ENCODE results near the gene SLAMF9.
A peak's percentile ranks its signal among the peaks of the same experiment; 100 is the strongest.

The SLAMF9 gene

DNA sequence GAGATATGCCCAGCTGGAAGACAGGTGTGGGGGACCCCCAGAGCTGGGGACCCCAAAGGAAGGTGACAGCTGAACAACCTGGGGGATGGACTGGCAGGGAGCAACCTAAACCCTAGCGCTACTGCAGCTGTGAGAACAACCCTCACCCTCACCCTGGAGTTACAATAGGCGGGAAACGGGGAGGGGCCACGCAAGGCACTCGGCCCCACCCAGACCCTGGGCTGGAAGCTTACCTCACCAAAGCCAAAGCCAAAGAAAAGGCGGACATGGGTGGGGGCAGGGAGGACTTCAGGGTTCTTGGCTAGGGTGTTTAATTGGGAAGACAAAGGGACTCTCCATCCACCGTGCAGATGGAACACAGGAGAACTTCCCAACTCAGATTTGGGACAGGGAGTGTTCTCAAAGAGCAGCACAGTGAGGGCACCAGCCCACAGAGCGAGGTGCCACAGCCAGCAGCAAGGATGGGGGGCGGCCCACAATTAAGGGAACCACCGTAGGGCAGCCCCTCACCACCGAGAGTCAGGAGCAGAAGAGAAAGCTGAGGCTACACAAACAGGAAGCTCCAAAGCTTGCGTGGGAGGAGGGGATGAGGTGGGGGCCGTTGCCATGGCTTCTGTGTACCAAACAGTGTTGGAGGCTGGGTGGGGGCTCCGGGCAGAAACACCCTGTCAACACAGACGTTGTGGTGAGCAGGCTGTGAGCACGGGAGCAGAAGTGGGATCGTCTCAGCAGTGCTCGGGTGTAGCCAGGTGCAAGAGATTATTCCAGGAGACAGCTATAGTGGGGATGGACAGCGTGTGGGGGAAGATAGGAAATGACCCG lies 30.6 kb downstream of the SLAMF9 start:
- Histone ChIP-seq H3K4me3 (replicated peaks; ENCODE audit: low read depth, low read length) (peak overlapping the region; percentile 85), H3K36me3 (ENCODE audit: control insufficient read depth, insufficient read depth, low read length) (peaks cover 19% of the 10 kb centered on the region), H3K27me3 (replicated peaks; ENCODE audit: control insufficient read depth, insufficient read depth, low read length) (no peaks in the 10 kb centered on the region)
- DNase-seq (ENCODE audit: extremely low read depth, insufficient read length): peak; percentile 78
- TF ChIP-seq, protein P1, sequence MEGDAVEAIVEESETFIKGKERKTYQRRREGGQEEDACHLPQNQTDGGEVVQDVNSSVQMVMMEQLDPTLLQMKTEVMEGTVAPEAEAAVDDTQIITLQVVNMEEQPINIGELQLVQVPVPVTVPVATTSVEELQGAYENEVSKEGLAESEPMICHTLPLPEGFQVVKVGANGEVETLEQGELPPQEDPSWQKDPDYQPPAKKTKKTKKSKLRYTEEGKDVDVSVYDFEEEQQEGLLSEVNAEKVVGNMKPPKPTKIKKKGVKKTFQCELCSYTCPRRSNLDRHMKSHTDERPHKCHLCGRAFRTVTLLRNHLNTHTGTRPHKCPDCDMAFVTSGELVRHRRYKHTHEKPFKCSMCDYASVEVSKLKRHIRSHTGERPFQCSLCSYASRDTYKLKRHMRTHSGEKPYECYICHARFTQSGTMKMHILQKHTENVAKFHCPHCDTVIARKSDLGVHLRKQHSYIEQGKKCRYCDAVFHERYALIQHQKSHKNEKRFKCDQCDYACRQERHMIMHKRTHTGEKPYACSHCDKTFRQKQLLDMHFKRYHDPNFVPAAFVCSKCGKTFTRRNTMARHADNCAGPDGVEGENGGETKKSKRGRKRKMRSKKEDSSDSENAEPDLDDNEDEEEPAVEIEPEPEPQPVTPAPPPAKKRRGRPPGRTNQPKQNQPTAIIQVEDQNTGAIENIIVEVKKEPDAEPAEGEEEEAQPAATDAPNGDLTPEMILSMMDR (IDR thresholded peaks at IDR 0.05; ENCODE audit: insufficient read depth, low read length, poor library complexity, severe bottlenecking): no peak

DNA sequence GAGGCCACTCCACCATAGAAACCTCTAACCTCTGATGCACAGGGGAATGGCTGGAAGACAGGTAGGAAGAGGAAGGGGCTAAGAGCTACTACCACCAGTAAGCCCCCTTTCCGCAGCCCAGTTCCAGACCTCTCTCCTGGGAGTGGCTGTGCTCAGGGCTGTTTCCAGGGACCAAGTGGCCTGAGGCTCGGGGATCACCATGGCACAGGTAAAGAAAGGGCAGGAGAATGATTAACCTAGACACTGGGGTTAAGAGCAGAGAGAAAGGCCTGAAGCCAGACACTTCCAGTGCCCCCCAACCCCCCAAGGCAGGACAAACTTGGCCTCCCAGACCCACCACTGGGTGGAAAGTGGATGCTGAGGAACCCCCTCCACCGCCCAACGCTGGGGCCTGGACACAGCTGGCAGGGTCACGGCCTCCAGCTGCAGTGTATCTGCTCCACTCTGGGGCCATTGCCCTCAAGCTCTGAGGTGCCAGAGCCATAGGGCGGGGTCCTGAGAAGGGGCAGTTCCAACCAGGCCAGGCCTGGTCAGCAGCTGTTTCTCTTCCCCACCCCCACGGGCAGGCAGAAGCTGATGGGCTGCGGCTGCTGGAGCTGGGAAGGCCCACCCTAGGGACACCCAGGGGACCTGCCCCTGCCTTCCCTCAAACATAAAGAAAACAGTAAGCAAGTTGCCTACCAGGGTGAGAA lies 31.4 kb downstream of the SLAMF9 start:
- TF ChIP-seq, protein P1 (IDR thresholded peaks at IDR 0.05; ENCODE audit: insufficient read depth, low read length, poor library complexity, severe bottlenecking): no peak
- H3K27me3 ChIP-seq (replicated peaks; ENCODE audit: control insufficient read depth, insufficient read depth, low read length): no peaks in the 10 kb centered on the region
- H3K4me3 ChIP-seq (replicated peaks; ENCODE audit: low read depth, low read length): peak overlapping the region; percentile 85
- no peak for DNase-seq (ENCODE audit: extremely low read depth, insufficient read length)
- H3K36me3 ChIP-seq (ENCODE audit: control insufficient read depth, insufficient read depth, low read length): peaks cover 23% of the 10 kb centered on the region

DNA sequence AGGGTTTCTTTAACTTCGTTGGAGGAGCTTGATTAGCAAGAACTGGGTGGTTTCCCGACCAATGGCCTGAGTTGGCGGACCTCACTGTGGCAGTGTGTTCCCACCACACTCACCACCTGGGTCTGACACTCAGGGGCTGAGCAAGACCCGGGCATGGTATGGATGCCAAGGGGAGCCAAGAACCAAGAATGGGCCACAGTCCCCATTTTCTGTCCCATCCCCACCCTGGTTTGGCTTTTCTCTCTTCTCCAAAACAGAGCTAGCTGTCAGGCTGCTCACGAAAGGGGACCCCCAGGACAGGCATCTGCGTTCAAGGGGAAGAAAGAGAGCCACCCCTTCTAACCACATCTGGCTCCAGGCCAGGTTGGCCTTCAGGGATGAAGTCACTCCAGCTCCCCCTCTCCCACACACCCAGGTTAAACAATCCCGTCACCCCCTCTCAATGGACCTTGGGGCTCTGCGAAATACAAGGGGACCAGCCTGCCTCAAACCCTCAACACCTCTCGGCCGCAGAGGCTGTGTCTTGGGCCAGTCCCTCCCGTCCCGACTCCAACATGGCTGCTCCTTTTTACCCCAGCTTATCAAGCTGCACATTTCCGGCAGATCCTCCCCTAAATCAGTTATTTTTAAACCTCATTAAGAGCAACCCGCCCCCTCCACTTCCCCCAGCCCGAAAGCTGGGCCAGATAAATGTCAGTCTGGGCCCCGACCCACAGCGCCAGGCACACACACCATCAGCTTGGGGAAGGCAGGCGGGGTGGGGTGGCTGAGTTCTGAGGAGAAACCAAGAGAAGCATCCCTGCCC lies 32.1 kb downstream of the SLAMF9 start:
- TF ChIP-seq, protein P1 (IDR thresholded peaks at IDR 0.05; ENCODE audit: insufficient read depth, low read length, poor library complexity, severe bottlenecking): no peak
- H3K4me3 ChIP-seq (replicated peaks; ENCODE audit: low read depth, low read length): peak overlapping the region; percentile 85
- H3K36me3 ChIP-seq (ENCODE audit: control insufficient read depth, insufficient read depth, low read length): peaks cover 27% of the 10 kb centered on the region

DNA sequence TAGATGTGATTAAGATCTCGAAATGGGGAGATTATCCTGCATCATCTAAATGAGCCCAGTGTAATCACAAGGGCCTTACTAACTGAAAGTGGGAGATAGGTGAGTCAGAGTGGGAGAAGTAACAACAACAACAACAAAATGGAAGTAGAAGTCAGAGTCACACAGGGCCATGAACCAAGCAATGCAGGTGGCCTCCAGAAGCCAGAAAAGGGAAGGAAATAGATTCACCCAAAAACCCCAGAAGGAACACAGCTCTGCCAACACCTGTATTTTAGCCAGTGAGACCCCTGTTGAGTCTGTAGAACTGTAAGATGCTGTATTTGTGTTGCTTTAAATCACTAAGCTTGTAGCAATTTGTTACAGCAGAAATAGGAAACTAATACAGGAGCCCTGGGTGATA lies 32.8 kb downstream of the SLAMF9 start:
- TF ChIP-seq, protein P1 (IDR thresholded peaks at IDR 0.05; ENCODE audit: insufficient read depth, low read length, poor library complexity, severe bottlenecking): no peak
- Histone ChIP-seq H3K4me3 (replicated peaks; ENCODE audit: low read depth, low read length) (peak overlapping the region; percentile 85), H3K27me3 (replicated peaks; ENCODE audit: control insufficient read depth, insufficient read depth, low read length) (no peaks in the 10 kb centered on the region), H3K36me3 (ENCODE audit: control insufficient read depth, insufficient read depth, low read length) (peaks cover 29% of the 10 kb centered on the region)
- DNase-seq (ENCODE audit: extremely low read depth, insufficient read length): no peak

More for the DNA sequence above, 32.1 kb downstream of the SLAMF9 start:
- peak; percentile 62 for DNase-seq (ENCODE audit: extremely low read depth, insufficient read length)
- no peaks in the 10 kb centered on the region for H3K27me3 ChIP-seq (replicated peaks; ENCODE audit: control insufficient read depth, insufficient read depth, low read length)

DNA sequence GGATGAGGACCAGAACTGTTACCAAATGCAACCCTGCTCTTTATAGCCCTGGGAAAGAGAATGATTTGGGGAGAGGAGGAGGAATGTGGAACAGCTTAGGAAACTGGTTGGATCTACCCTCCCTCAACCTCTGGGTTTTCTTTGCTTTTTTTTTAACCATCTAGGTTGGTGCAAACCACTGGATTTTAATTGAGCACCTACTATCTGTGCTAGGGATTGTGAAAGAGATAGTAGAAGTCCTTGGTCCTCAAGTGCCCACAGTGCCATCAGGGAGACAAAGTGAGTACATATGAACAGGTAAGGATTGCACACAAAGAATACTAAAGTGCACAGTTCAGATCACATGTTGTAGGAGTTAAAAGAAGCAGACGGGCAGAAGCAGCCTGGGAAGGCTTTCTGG lies 33.4 kb downstream of the SLAMF9 start:
- Histone ChIP-seq H3K4me3 (replicated peaks; ENCODE audit: low read depth, low read length) (peak overlapping the region; percentile 26; the same call in 1 of the 2 replicates), H3K27me3 (replicated peaks; ENCODE audit: control insufficient read depth, insufficient read depth, low read length) (no peaks in the 10 kb centered on the region), H3K36me3 (ENCODE audit: control insufficient read depth, insufficient read depth, low read length) (peaks cover 29% of the 10 kb centered on the region)
- TF ChIP-seq, protein P1 (IDR thresholded peaks at IDR 0.05; ENCODE audit: insufficient read depth, low read length, poor library complexity, severe bottlenecking): no peak
- no peak for DNase-seq (ENCODE audit: extremely low read depth, insufficient read length)
